H9 (cell line): ENCODE data around the gene MAPT. TPM values are rescaled to one million over a fixed set of nuclear protein-coding genes. Genes with fewer than 3 reads are reported as not detected.

Experiments
- DNase-seq: peaks from one replicate; pipeline ENCODE4 v3.0.0-alpha.2; 2017
- H2AFZ ChIP-seq: one replicate; pipeline ENCODE4 v1.6.1; 2013; ENCODE audit warnings: mild to moderate bottlenecking, low read length, control low read depth, moderate library complexity
- H2AK5ac ChIP-seq: 2 replicates; pipeline ENCODE4 v1.6.1; 2013; ENCODE audit warnings: low read length, control low read depth, mixed read lengths; ENCODE audit not compliant: insufficient read length
- H2BK120ac ChIP-seq: one replicate; pipeline ENCODE4 v1.6.1; 2013; ENCODE audit warnings: low read depth, mild to moderate bottlenecking, low read length, control low read depth, inconsistent platforms; ENCODE audit not compliant: poor library complexity, severe bottlenecking
- H2BK12ac ChIP-seq: 2 replicates; pipeline ENCODE4 v1.6.1; 2013; ENCODE audit warnings: low read length, control low read depth, mixed read lengths, low read depth; ENCODE audit not compliant: insufficient read length
- H2BK15ac ChIP-seq: 2 replicates; pipeline ENCODE4 v1.6.1; 2013; ENCODE audit warnings: low read depth, low read length, control low read depth
- H2BK20ac ChIP-seq: one replicate; pipeline ENCODE4 v1.6.1; 2013; ENCODE audit warnings: low read depth, mild to moderate bottlenecking, low read length, control low read depth, inconsistent platforms; ENCODE audit not compliant: poor library complexity, severe bottlenecking
- H2BK5ac ChIP-seq: 2 replicates; pipeline ENCODE4 v1.6.1; 2013; ENCODE audit warnings: low read length, control low read depth, mixed read lengths; ENCODE audit not compliant: insufficient read length
- H3K14ac ChIP-seq: 2 replicates; pipeline ENCODE4 v1.6.1; 2013; ENCODE audit warnings: low read length, control low read depth; ENCODE audit not compliant: insufficient read depth
- H3K18ac ChIP-seq: 2 replicates; pipeline ENCODE4 v1.6.1; 2013; ENCODE audit warnings: low read depth, mild to moderate bottlenecking, mixed read lengths, low read length, control low read depth; ENCODE audit not compliant: insufficient read length
- H3K23ac ChIP-seq: 2 replicates; pipeline ENCODE4 v1.6.1; 2013; ENCODE audit warnings: low read length, control low read depth, mixed read lengths, low read depth; ENCODE audit not compliant: insufficient read length
- H3K23me2 ChIP-seq: 2 replicates; pipeline ENCODE4 v1.6.1; 2013; ENCODE audit warnings: low read depth, mild to moderate bottlenecking, mixed read lengths, low read length, control low read depth; ENCODE audit not compliant: insufficient read length, poor library complexity, severe bottlenecking
- H3K27ac ChIP-seq: 2 replicates; pipeline ENCODE4 v1.5.1; 2013; ENCODE audit warnings: low read length, control low read depth, mixed read lengths, low read depth; ENCODE audit not compliant: insufficient read length
- H3K27me3 ChIP-seq: 2 replicates; pipeline ENCODE4 v1.6.1; 2013; ENCODE audit warnings: low read length, control low read depth, inconsistent platforms; ENCODE audit not compliant: insufficient read depth
- H3K4ac ChIP-seq: 2 replicates; pipeline ENCODE4 v1.6.1; 2013; ENCODE audit warnings: low read depth, mild to moderate bottlenecking, control low read depth, inconsistent platforms, low read length, moderate library complexity
- H3K4me1 ChIP-seq: 2 replicates; pipeline ENCODE4 v1.6.1; 2013; ENCODE audit warnings: low read length, control low read depth, inconsistent platforms; ENCODE audit not compliant: insufficient read depth
- H3K4me2 ChIP-seq: 2 replicates; pipeline ENCODE4 v1.6.1; 2013; ENCODE audit warnings: low read length, control low read depth, mixed read lengths; ENCODE audit not compliant: insufficient read length, insufficient read depth
- H3K56ac ChIP-seq: 2 replicates; pipeline ENCODE4 v1.6.1; 2013; ENCODE audit warnings: low read depth, mild to moderate bottlenecking, mixed read lengths, low read length, control low read depth; ENCODE audit not compliant: insufficient read length
- H3K79me1 ChIP-seq: 2 replicates; pipeline ENCODE4 v1.6.1; 2013; ENCODE audit warnings: low read depth, mild to moderate bottlenecking, moderate library complexity, low read length, control low read depth, inconsistent platforms; ENCODE audit not compliant: insufficient read depth, poor library complexity, severe bottlenecking
- H3K79me2 ChIP-seq: 2 replicates; pipeline ENCODE4 v1.6.1; 2013; ENCODE audit warnings: low read length, control low read depth, inconsistent platforms; ENCODE audit not compliant: insufficient read depth
- H3K9ac ChIP-seq: 2 replicates; pipeline ENCODE4 v1.6.1; 2013; ENCODE audit warnings: low read length, control low read depth, mixed read lengths; ENCODE audit not compliant: insufficient read length; ENCODE audit errors: extremely low read depth
- H3K9me3 ChIP-seq: one replicate; pipeline ENCODE4 v1.6.1; 2013; ENCODE audit warnings: low read depth, low read length, inconsistent platforms; ENCODE audit not compliant: control insufficient read depth
- H3T11ph ChIP-seq: one replicate; pipeline ENCODE4 v1.6.1; 2013; ENCODE audit warnings: mild to moderate bottlenecking, low read length, control low read depth, inconsistent platforms
- H4K20me1 ChIP-seq: one replicate; pipeline ENCODE4 v1.6.1; 2013; ENCODE audit not compliant: control insufficient read depth, insufficient read length, insufficient read depth
- H4K5ac ChIP-seq: 2 replicates; pipeline ENCODE4 v1.6.1; 2013; ENCODE audit warnings: low read depth, mild to moderate bottlenecking, mixed read lengths, low read length, control low read depth; ENCODE audit not compliant: insufficient read length
- H4K8ac ChIP-seq: replicated peaks from 2 replicates; pipeline ENCODE4 v1.6.1; 2013; ENCODE audit warnings: low read length, control low read depth, mixed read lengths, low read depth; ENCODE audit not compliant: insufficient read length
- H4K91ac ChIP-seq: 2 replicates; pipeline ENCODE4 v1.6.1; 2013; ENCODE audit warnings: low read depth, mild to moderate bottlenecking, moderate library complexity, mixed read lengths, low read length, control low read depth; ENCODE audit not compliant: insufficient read length
- H3K27ac Mint-ChIP-seq, 3 experiments: 2 replicates in 2 of 3; 3 replicates in 1 of 3; pipeline ENCODE4 v1.8.0; 2020 to 2021; ENCODE audit warnings: mixed read lengths in 3 of 3, mild to moderate bottlenecking in 1 of 3, moderate library complexity in 1 of 3
- H3K27me3 Mint-ChIP-seq: 2 replicates; pipeline ENCODE4 v1.8.0; 2021; ENCODE audit warnings: low read depth, mild to moderate bottlenecking, moderate library complexity, mixed read lengths
- H3K36me3 Mint-ChIP-seq, 3 experiments: 2 replicates in 2 of 3; 3 replicates in 1 of 3; pipeline ENCODE4 v1.8.0; 2020 to 2021; ENCODE audit warnings: low read depth in 3 of 3, mixed read lengths in 3 of 3; ENCODE audit not compliant: insufficient read depth in 1 of 3
- H3K4me1 Mint-ChIP-seq, 2 experiments: 2 replicates each; pipeline ENCODE4 v1.8.0; 2020; ENCODE audit warnings: mixed read lengths in 2 of 2
- H3K4me3 Mint-ChIP-seq, 2 experiments: 2 replicates in 1 of 2; 3 replicates in 1 of 2; pipeline ENCODE4 v1.8.0; 2020 to 2021; ENCODE audit warnings: mild to moderate bottlenecking in 2 of 2, mixed read lengths in 2 of 2, moderate library complexity in 1 of 2
- H3K9me3 Mint-ChIP-seq, 2 experiments: 2 replicates in 1 of 2; 3 replicates in 1 of 2; pipeline ENCODE4 v1.8.0; 2020; ENCODE audit warnings: mild to moderate bottlenecking in 2 of 2, mixed read lengths in 2 of 2, moderate library complexity in 1 of 2
- CTCF ChIP-seq: fragments of 200-600 bp; sonication (generic); conservative IDR thresholded peaks from 3 replicates; pipeline ENCODE4 v1.8.0; 2021; ENCODE audit warnings: antibody characterized with exemption, mild to moderate bottlenecking
- WGBS: extraction: QIAGEN DNeasy Blood & Tissue Kit; methylation state at CpG from one replicate; pipeline ENCODE4 v1.1.7; 2013; ENCODE audit warnings: missing lambda C conversion rate, low lambda C conversion rate, mixed read lengths; ENCODE audit not compliant: insufficient read length; ENCODE audit errors: extremely low coverage; 5-methylcytosine and 5-hydroxymethylcytosine counted together
- total RNA-seq: library from RNA; stranded (reverse); gene quantifications from 2 replicates; pipeline ENCODE4 v1.2.1, GENCODE V29; 2021

The MAPT gene
- total RNA-seq, 1 experiment from 2014 or later: 1.6 TPM

- Mint-ChIP-seq H3K27me3 (peaks cover 2% of the 10 kb centered on the region; the same call in 1 of the 2 replicates), H3K9me3 (peaks cover 0 to 3% of the 10 kb centered on the region in 2 experiments; a peak in 1 of 5 replicates), H3K4me3 (no peak overlapping the region), H3K27ac (no peak overlapping the region; a peak in 1 of 7 replicates), H3K4me1 (peaks cover 35 to 44% of the 10 kb centered on the region in 2 experiments), H3K36me3 (no peaks in the 10 kb centered on the region)
- no peak overlapping the region for H3K4ac ChIP-seq
- H2BK20ac ChIP-seq: no peak overlapping the region
- no peaks in the 10 kb centered on the region for H3K27me3 ChIP-seq
- no peak overlapping the region for H3K9ac ChIP-seq
- no peaks in the 10 kb centered on the region for H3K79me1 ChIP-seq
- H2BK12ac ChIP-seq: no peak overlapping the region
- H2BK5ac ChIP-seq: no peak overlapping the region
- no peak overlapping the region for H3K56ac ChIP-seq
- H3K9me3 ChIP-seq: no peaks in the 10 kb centered on the region
- no peak overlapping the region for H3K14ac ChIP-seq
- WGBS: no CpG with 5 or more reads among the region's 6 CpGs
- H3K4me1 ChIP-seq: 0 out of 2 replicates have a peak, but pooled peaks cover 2% of the 10 kb centered on the region
- no peak overlapping the region for H3T11ph ChIP-seq
- no peak overlapping the region for H3K23ac ChIP-seq
- H4K20me1 ChIP-seq: no peaks in the 10 kb centered on the region
- H2AFZ ChIP-seq: no peak overlapping the region
- no peak overlapping the region for H4K91ac ChIP-seq
- no peaks in the 10 kb centered on the region for H3K79me2 ChIP-seq
- DNase-seq: no peak
- no peak overlapping the region for H2BK120ac ChIP-seq
- H3K27ac ChIP-seq: no peak overlapping the region
- H3K4me2 ChIP-seq: no peak overlapping the region
- no peak for TF ChIP-seq CTCF
- H2AK5ac ChIP-seq: no peak overlapping the region
- no peaks in the 10 kb centered on the region for H3K23me2 ChIP-seq
- no peak overlapping the region for H4K8ac ChIP-seq
- H2BK15ac ChIP-seq: no peak overlapping the region
- H3K18ac ChIP-seq: no peak overlapping the region
- H4K5ac ChIP-seq: no peak overlapping the region
These were observed 27.2 kb upstream of the MAPT start for GRCh38 chr17:45867171-45867570.
